Head of caudate nucleus (tissue), 42 donors: Measurements from ENCODE around the gene REM1.
"Not testable (repeated sequence)": the region's sequence is repeated elsewhere in the genome, so short reads cannot be mapped to it uniquely, and the experiment has no call there.

Experiments used
- DNase-seq, 42 donors: peaks; one replicate each; pipeline versions ENCODE4 v3.0.0 to v3.0.0-alpha.2; 2020 to 2021; ENCODE audit warnings: mixed read lengths in 7 of 42
- intact Hi-C: fragments of 100-400 bp; cut with DNase I; formaldehyde crosslinking; loops from one replicate; pipeline ENCODE4 v1.15.0; 2022

REM1 gene

GRCh38 chr20:31474758-31475427, at the start of gene REM1, which contains the start of gene DEFB124:
Gene REM1 (plus strand): TSS chr20:31475288. CDS start chr20:31476446, 1,158 bp downstream.
Gene DEFB124 (minus strand): TSS chr20:31475127. CDS start chr20:31473013, 2,114 bp downstream.
- DNase-seq: no peak
- intact Hi-C loops: no loop called here

GRCh38 chr20:31425797-31426196, 49.3 kb upstream of the REM1 start:
- DNase-seq: no peak
- intact Hi-C loops: no loop called here

- intact Hi-C loops, DNase-seq: not testable (repeated sequence)
These were observed 48.1 kb upstream of the REM1 start for GRCh38 chr20:31426891-31427551.

GRCh38 chr20:31427576-31427975, 47.5 kb upstream of the REM1 start:
- intact Hi-C loops, DNase-seq: not testable (repeated sequence)

GRCh38 chr20:31430568-31431115, 44.4 kb upstream of the REM1 start:
- intact Hi-C loops: no loop called here
- DNase-seq: no peak

- intact Hi-C loops: no loop called here
These were observed 35.0 kb upstream of the REM1 start, which contains the start of gene DEFB123 for GRCh38 chr20:31440012-31440659. Gene DEFB123 (plus strand): TSS chr20:31440632. CDS start chr20:31440699, 67 bp downstream.

GRCh38 chr20:31446084-31446819, 28.8 kb upstream of the REM1 start:
- intact Hi-C loops: no loop called here
- DNase-seq: no peak

More at GRCh38 chr20:31440012-31440659, 35.0 kb upstream of the REM1 start, which contains the start of gene DEFB123:
- no peak for DNase-seq

GRCh38 chr20:31449511-31450414, 25.3 kb upstream of the REM1 start:
- DNase-seq: no peak
- intact Hi-C loops: no loop called here

- intact Hi-C loops: no loop called here
- no peak for DNase-seq
These were observed 22.5 kb upstream of the REM1 start for GRCh38 chr20:31452575-31452974.

- no peak for DNase-seq
- intact Hi-C loops: no loop called here
These were observed 20.7 kb upstream of the REM1 start for GRCh38 chr20:31454361-31454760.

GRCh38 chr20:31470946-31471345, 4.1 kb upstream of the REM1 start:
- intact Hi-C loops, DNase-seq: not testable (repeated sequence)

GRCh38 chr20:31472395-31473330, 2.4 kb upstream of the REM1 start:
- intact Hi-C loops: no loop called here
- no peak for DNase-seq

- no peak for DNase-seq
- intact Hi-C loops: no loop called here
These were observed 1.6 kb upstream of the REM1 start for GRCh38 chr20:31473331-31474096.

- intact Hi-C loops: no loop called here
- no peak for DNase-seq
These were observed 1.0 kb upstream of the REM1 start for GRCh38 chr20:31474097-31474436.

- DNase-seq: no peak
- intact Hi-C loops: no loop called here
These were observed 595 bp downstream of the REM1 start for GRCh38 chr20:31475472-31476293.

- DNase-seq: no peak
- intact Hi-C loops: no loop called here
These were observed 1.2 kb downstream of the REM1 start for GRCh38 chr20:31476294-31476585.
